HepG2 (cell line): Measurements from ENCODE around the gene TRABD. TPM values are rescaled to one million over a fixed set of nuclear protein-coding genes. Genes with fewer than 3 reads are reported as not detected.

ENCODE experiments used
- ATM ChIP-seq: fragments of 450-650 bp; IDR thresholded peaks from 2 replicates; pipeline ENCODE4 v1.7.1; 2017; ENCODE audit warnings: mild to moderate bottlenecking, borderline replicate concordance
- BCL3 ChIP-seq: sonication (generic); formaldehyde crosslinking; IDR thresholded peaks from 2 replicates; pipeline ENCODE4 v1.5.1; 2020; ENCODE audit warnings: mild to moderate bottlenecking, missing genetic modification reagents, moderate library complexity
- CBX5 ChIP-seq: sonication (generic); formaldehyde crosslinking; IDR thresholded peaks from 2 replicates; pipeline ENCODE4 v1.4.0; 2020; ENCODE audit warnings: missing genetic modification reagents, borderline replicate concordance
- HMGXB4 ChIP-seq, 2 experiments: sonication (generic) in 1 of 2; formaldehyde crosslinking in 1 of 2; IDR thresholded peaks; 2 replicates each; pipeline versions ENCODE4 v1.4.0 to v1.6.1; 2018 to 2020; ENCODE audit warnings: missing genetic modification reagents in 2 of 2, borderline replicate concordance in 1 of 2, low read depth in 1 of 2, mild to moderate bottlenecking in 1 of 2, missing biosample characterization in 1 of 2
- NFIC ChIP-seq: IDR thresholded peaks from 2 replicates; pipeline ENCODE4 v1.6.1; 2012; ENCODE audit warnings: mild to moderate bottlenecking, low read length, inconsistent platforms
- REXO4 ChIP-seq: sonication (generic); formaldehyde crosslinking; IDR thresholded peaks from 2 replicates; pipeline ENCODE4 v1.8.0; 2022; ENCODE audit warnings: missing genetic modification reagents, mild to moderate bottlenecking, borderline replicate concordance
- RFXANK ChIP-seq: IDR thresholded peaks from 2 replicates; pipeline ENCODE4 v1.6.1; 2016
- RORA ChIP-seq: sonication (generic); formaldehyde crosslinking; IDR thresholded peaks from 2 replicates; pipeline ENCODE4 v1.5.0; 2020; ENCODE audit warnings: mild to moderate bottlenecking, missing genetic modification reagents, moderate library complexity
- TCF7L2 ChIP-seq: IDR thresholded peaks from 2 replicates; pipeline ENCODE4 v1.6.1; 2011; ENCODE audit warnings: mild to moderate bottlenecking, low read depth, low read length, moderate library complexity
- USF2 ChIP-seq, 2 experiments: sonication (generic) in 1 of 2; formaldehyde crosslinking in 1 of 2; IDR thresholded peaks; 2 replicates each; pipeline versions ENCODE4 v1.5.1 to v1.6.1; 2011 to 2020; ENCODE audit warnings: borderline replicate concordance in 1 of 2, low read depth in 1 of 2, low read length in 1 of 2, mild to moderate bottlenecking in 1 of 2, missing genetic modification reagents in 1 of 2, moderate library complexity in 1 of 2
- YEATS4 ChIP-seq: sonication (generic); formaldehyde crosslinking; IDR thresholded peaks from 2 replicates; pipeline ENCODE4 v1.4.0; 2020; ENCODE audit warnings: missing genetic modification reagents, borderline replicate concordance
- ZBTB8A ChIP-seq: sonication (generic); formaldehyde crosslinking; IDR thresholded peaks from 2 replicates; pipeline ENCODE4 v1.4.0; 2020; ENCODE audit warnings: mild to moderate bottlenecking, low read depth, missing genetic modification reagents, borderline replicate concordance
- ZFX ChIP-seq: sonication (generic); formaldehyde crosslinking; IDR thresholded peaks from 2 replicates; pipeline ENCODE4 v1.4.0; 2020; ENCODE audit warnings: mild to moderate bottlenecking, low read depth, missing genetic modification reagents, moderate library complexity
- ZKSCAN1 ChIP-seq: fragments of 150-350 bp; IDR thresholded peaks from 2 replicates; pipeline ENCODE4 v1.6.1; 2014; ENCODE audit warnings: low read length
- ZNF225 ChIP-seq: sonication (generic); formaldehyde crosslinking; IDR thresholded peaks from 2 replicates; pipeline ENCODE4 v1.4.0; 2020; ENCODE audit warnings: mild to moderate bottlenecking, missing genetic modification reagents
- ZNF33B ChIP-seq: sonication (generic); formaldehyde crosslinking; IDR thresholded peaks from 2 replicates; pipeline ENCODE4 v1.5.1; 2020; ENCODE audit warnings: mild to moderate bottlenecking, missing genetic modification reagents
- ZNF362 ChIP-seq: sonication (generic); formaldehyde crosslinking; IDR thresholded peaks from 2 replicates; pipeline ENCODE4 v1.4.0; 2020; ENCODE audit warnings: missing genetic modification reagents, mild to moderate bottlenecking, borderline replicate concordance
- ZNF543 ChIP-seq: sonication (generic); formaldehyde crosslinking; IDR thresholded peaks from 2 replicates; pipeline ENCODE4 v1.4.0; 2020; ENCODE audit warnings: mild to moderate bottlenecking, missing genetic modification reagents
- ZNF709 ChIP-seq: sonication (generic); formaldehyde crosslinking; IDR thresholded peaks from 2 replicates; pipeline ENCODE4 v1.5.0; 2020; ENCODE audit warnings: mild to moderate bottlenecking, missing genetic modification reagents
- polyA plus RNA-seq, 8 experiments: library from polyadenylated mRNA; depleted of rRNA in 3 of 8; stranded (reverse) in 7 of 8; unstranded in 1 of 8; fragments of >200 nt; fragmentation: Illumina TruSeq in 4 of 8; extraction: Trizol in 4 of 8; gene quantifications; 2 replicates each; pipeline versions ENCODE4 v1.2.1 to v1.2.3, GENCODE V29; 2011 to 2016; ENCODE audit warnings: low read depth in 4 of 8, missing spikeins in 1 of 8, mixed read lengths in 1 of 8; ENCODE audit not compliant: insufficient read depth in 1 of 8
- total RNA-seq, 5 experiments: library from RNA; depleted of rRNA; stranded (reverse); fragments of >200 nt; fragmentation: Illumina TruSeq; extraction: Trizol; gene quantifications; 2 replicates each; pipeline ENCODE4 v1.2.3, GENCODE V29; 2016; ENCODE audit warnings: low read depth in 1 of 5

Gene TRABD
- total and polyA plus RNA-seq, 2 of the 13 experiments (the other 11 are each of a cell fraction or from before 2014, with no cell fraction given) = 21.5 to 28.9 TPM

GRCh38 chr22:50201191-50202129, 15.7 kb downstream of the TRABD start (continued):
- TF ChIP-seq BCL3 (CRISPR knock-in tag) (no peak), ZNF33B (CRISPR knock-in tag) (no peak), ZNF225 (CRISPR knock-in tag) (no peak), CBX5 (CRISPR knock-in tag) (no peak), ZNF362 (CRISPR knock-in tag) (no peak), RORA (CRISPR knock-in tag) (no peak), ATM (no peak), ZKSCAN1 (no peak), NFIC (no peak), ZNF709 (CRISPR knock-in tag) (no peak), ZFX (CRISPR knock-in tag) (0 out of 2 replicates have a peak, but pooled peaks have one; percentile 25), TCF7L2 (no peak), YEATS4 (peak; percentile 24; the same call in 1 of the 2 replicates), ZNF543 (CRISPR knock-in tag) (no peak), HMGXB4 (CRISPR knock-in tag; IDR thresholded peaks at IDR 0.05; ENCODE audit: borderline replicate concordance in 1 of 2, low read depth in 1 of 2) (peak in 1 of 2 experiments; percentile 16; a peak in 1 of 4 replicates), RFXANK (no peak), ZBTB8A (no peak), REXO4 (no peak), USF2 (IDR thresholded peaks at IDR 0.05; ENCODE audit: low read depth, low read length) (no peak), USF2 (CRISPR knock-in tag; IDR thresholded peaks at IDR 0.05; ENCODE audit: borderline replicate concordance) (no peak)
